PFSK-1 (cell line): ENCODE data around the gene GNG4.

Experiments used
- FOXP2 ChIP-seq: optimal IDR thresholded peaks from 2 replicates; pipeline ENCODE3; 2011; ENCODE audit warnings: borderline replicate concordance, control low read depth, inconsistent platforms; ENCODE audit not compliant: insufficient read depth; ENCODE audit errors: extremely low read length, extremely low read depth
- POLR2AphosphoS5 ChIP-seq: IDR thresholded peaks from 2 replicates; pipeline ENCODE4 v1.6.1; 2012; ENCODE audit warnings: low read depth, mild to moderate bottlenecking, control low read depth, low read length, moderate library complexity
- REST ChIP-seq, 2 experiments: IDR thresholded peaks; 2 replicates each; pipeline versions ENCODE4 v1.6.1 to v1.8.0; 2011 to 2012; ENCODE audit warnings: low read depth in 2 of 2, low read length in 2 of 2, control low read depth in 1 of 2, inconsistent platforms in 1 of 2, mild to moderate bottlenecking in 1 of 2, moderate library complexity in 1 of 2; ENCODE audit not compliant: insufficient read depth in 1 of 2
- TAF1 ChIP-seq: IDR thresholded peaks from 2 replicates; pipeline ENCODE4 v1.6.1; 2012; ENCODE audit warnings: low read length, control low read depth, borderline replicate concordance; ENCODE audit not compliant: insufficient read depth

- TF ChIP-seq TAF1 = no peak
- no peak for TF ChIP-seq POLR2AphosphoS5
- TF ChIP-seq REST (IDR thresholded peaks at IDR 0.05; ENCODE audit: insufficient read depth in 1 of 2, low read depth in 2 of 2, low read length in 2 of 2) = no peak
- TF ChIP-seq FOXP2 = no peak
Observed at GRCh38 chr1:235644693-235645305, 4.8 kb downstream of the GNG4 start.
